HEK293 (cell line): ENCODE data around the gene NAGLU.

Source experiments
- CTCF ChIP-seq: fragments of 450-650 bp; formaldehyde crosslinking; IDR thresholded peaks from 2 replicates; pipeline ENCODE4 v1.5.1; 2016; ENCODE audit warnings: missing biosample characterization, missing genetic modification characterization
- IKZF3 ChIP-seq: fragments of 450-650 bp; IDR thresholded peaks from 2 replicates; pipeline ENCODE4 v1.5.0; 2018; ENCODE audit warnings: missing biosample characterization, mild to moderate bottlenecking, missing genetic modification characterization, moderate library complexity
- MZF1 ChIP-seq: fragments of 450-650 bp; formaldehyde crosslinking; IDR thresholded peaks from 2 replicates; pipeline ENCODE4 v1.5.1; 2017; ENCODE audit warnings: missing biosample characterization, missing genetic modification characterization, borderline replicate concordance
- PRDM4 ChIP-seq: fragments of 450-650 bp; formaldehyde crosslinking; IDR thresholded peaks from 2 replicates; pipeline ENCODE4 v1.5.1; 2017; ENCODE audit warnings: missing biosample characterization, missing genetic modification characterization
- ZBTB1 ChIP-seq: fragments of 450-650 bp; formaldehyde crosslinking; IDR thresholded peaks from 2 replicates; pipeline ENCODE4 v1.5.1; 2016; ENCODE audit warnings: missing biosample characterization, missing genetic modification characterization
- ZNF146 ChIP-seq: fragments of 450-650 bp; formaldehyde crosslinking; IDR thresholded peaks from 2 replicates; pipeline ENCODE4 v1.5.1; 2016; ENCODE audit warnings: missing biosample characterization, missing genetic modification characterization
- ZNF18 ChIP-seq: fragments of 450-650 bp; formaldehyde crosslinking; IDR thresholded peaks from 2 replicates; pipeline ENCODE4 v1.5.1; 2016; ENCODE audit warnings: missing biosample characterization, missing genetic modification characterization
- ZNF24 ChIP-seq: fragments of 450-650 bp; formaldehyde crosslinking; IDR thresholded peaks from 2 replicates; pipeline ENCODE4 v1.5.1; 2016; ENCODE audit warnings: missing biosample characterization, missing genetic modification characterization
- ZNF362 ChIP-seq: fragments of 450-650 bp; formaldehyde crosslinking; IDR thresholded peaks from 2 replicates; pipeline ENCODE4 v1.5.1; 2016; ENCODE audit warnings: missing biosample characterization, missing genetic modification characterization
- ZNF560 ChIP-seq: fragments of 450-650 bp; formaldehyde crosslinking; IDR thresholded peaks from 2 replicates; pipeline ENCODE4 v1.5.1; 2017; ENCODE audit warnings: missing biosample characterization, missing genetic modification characterization, borderline replicate concordance
- ZNF777 ChIP-seq: fragments of 450-650 bp; formaldehyde crosslinking; IDR thresholded peaks from 2 replicates; pipeline ENCODE4 v1.5.1; 2017; ENCODE audit warnings: missing biosample characterization, missing genetic modification characterization, borderline replicate concordance
- TF ChIP-seq, protein P1 (sequence below): fragments of 450-650 bp; formaldehyde crosslinking; IDR thresholded peaks from 2 replicates; pipeline ENCODE4 v1.5.1; 2016; ENCODE audit warnings: missing biosample characterization, missing genetic modification characterization, low read depth
- TF ChIP-seq, protein P2 (sequence below): fragments of 450-650 bp; formaldehyde crosslinking; IDR thresholded peaks from 2 replicates; pipeline ENCODE4 v1.5.1; 2016; ENCODE audit warnings: missing biosample characterization, missing genetic modification characterization

DNA sequence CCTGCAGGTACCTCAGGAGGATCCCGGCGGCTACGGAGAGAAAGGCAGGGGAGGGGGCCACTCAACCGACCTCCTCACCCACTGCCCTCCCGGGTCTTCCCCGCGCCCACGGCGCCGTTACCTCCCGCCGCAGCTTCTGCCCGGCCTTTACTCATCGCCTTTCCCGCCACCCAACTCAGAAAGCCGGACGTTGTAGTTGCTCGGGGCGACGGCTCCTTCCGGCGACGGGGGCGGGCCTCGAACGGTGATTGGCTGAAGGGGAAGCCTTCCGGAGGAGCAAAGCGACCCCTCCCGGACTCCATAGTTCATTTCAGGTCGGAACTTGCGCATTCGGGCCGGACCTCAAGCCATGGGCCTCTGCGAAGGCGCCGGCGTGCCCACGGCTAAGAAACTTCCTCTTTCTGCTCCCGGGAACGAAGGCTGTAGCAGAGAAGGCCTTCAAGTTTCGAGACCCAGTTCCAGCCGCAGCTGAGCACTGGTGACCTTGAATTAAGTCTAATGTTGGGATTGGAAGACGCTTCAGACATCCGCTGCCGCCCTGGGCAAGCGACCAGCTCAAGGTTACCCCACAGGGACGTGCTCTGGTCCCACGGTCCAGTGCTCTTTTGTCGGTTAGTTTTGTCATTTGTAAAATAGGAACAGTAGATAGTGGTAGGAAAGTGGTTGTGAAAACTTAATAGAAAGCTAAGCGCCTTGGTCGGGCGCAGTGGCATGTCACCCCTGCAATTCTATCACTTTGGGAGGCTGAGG is 41.7 kb downstream of the NAGLU start, which contains the start of gene PSMC3IP:
- TF ChIP-seq PRDM4 (tag by site-specific recombination) = no peak
- peak; percentile 75 for TF ChIP-seq CTCF (tag by site-specific recombination)
- TF ChIP-seq ZNF560 (tag by site-specific recombination) = no peak
- no peak for TF ChIP-seq ZBTB1
- TF ChIP-seq ZNF18 (tag by site-specific recombination) = no peak
- no peak for TF ChIP-seq MZF1 (tag by site-specific recombination)
- no peak for TF ChIP-seq IKZF3 (tag by site-specific recombination)
- no peak for TF ChIP-seq ZNF146 (tag by site-specific recombination)
- TF ChIP-seq, protein P1, sequence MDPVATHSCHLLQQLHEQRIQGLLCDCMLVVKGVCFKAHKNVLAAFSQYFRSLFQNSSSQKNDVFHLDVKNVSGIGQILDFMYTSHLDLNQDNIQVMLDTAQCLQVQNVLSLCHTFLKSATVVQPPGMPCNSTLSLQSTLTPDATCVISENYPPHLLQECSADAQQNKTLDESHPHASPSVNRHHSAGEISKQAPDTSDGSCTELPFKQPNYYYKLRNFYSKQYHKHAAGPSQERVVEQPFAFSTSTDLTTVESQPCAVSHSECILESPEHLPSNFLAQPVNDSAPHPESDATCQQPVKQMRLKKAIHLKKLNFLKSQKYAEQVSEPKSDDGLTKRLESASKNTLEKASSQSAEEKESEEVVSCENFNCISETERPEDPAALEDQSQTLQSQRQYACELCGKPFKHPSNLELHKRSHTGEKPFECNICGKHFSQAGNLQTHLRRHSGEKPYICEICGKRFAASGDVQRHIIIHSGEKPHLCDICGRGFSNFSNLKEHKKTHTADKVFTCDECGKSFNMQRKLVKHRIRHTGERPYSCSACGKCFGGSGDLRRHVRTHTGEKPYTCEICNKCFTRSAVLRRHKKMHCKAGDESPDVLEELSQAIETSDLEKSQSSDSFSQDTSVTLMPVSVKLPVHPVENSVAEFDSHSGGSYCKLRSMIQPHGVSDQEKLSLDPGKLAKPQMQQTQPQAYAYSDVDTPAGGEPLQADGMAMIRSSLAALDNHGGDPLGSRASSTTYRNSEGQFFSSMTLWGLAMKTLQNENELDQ (tag by site-specific recombination) = no peak
- TF ChIP-seq ZNF362 = no peak
- TF ChIP-seq ZNF777 (tag by site-specific recombination) = no peak
- peak; percentile 52; the same call in 1 of the 2 replicates for TF ChIP-seq ZNF24 (tag by site-specific recombination)
- TF ChIP-seq, protein P2, sequence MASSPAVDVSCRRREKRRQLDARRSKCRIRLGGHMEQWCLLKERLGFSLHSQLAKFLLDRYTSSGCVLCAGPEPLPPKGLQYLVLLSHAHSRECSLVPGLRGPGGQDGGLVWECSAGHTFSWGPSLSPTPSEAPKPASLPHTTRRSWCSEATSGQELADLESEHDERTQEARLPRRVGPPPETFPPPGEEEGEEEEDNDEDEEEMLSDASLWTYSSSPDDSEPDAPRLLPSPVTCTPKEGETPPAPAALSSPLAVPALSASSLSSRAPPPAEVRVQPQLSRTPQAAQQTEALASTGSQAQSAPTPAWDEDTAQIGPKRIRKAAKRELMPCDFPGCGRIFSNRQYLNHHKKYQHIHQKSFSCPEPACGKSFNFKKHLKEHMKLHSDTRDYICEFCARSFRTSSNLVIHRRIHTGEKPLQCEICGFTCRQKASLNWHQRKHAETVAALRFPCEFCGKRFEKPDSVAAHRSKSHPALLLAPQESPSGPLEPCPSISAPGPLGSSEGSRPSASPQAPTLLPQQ (tag by site-specific recombination) = no peak
